ENCODE results near the gene EPHB2. TPM values are rescaled to one million over a fixed set of nuclear protein-coding genes. Genes with fewer than 3 reads are reported as not detected.

The EPHB2 gene
- total and polyA plus RNA-seq, 2 of the 8 experiments (the other 6 are each of a cell fraction or from before 2014, with no cell fraction given) = 15.8 to 17.2 TPM

DNA sequence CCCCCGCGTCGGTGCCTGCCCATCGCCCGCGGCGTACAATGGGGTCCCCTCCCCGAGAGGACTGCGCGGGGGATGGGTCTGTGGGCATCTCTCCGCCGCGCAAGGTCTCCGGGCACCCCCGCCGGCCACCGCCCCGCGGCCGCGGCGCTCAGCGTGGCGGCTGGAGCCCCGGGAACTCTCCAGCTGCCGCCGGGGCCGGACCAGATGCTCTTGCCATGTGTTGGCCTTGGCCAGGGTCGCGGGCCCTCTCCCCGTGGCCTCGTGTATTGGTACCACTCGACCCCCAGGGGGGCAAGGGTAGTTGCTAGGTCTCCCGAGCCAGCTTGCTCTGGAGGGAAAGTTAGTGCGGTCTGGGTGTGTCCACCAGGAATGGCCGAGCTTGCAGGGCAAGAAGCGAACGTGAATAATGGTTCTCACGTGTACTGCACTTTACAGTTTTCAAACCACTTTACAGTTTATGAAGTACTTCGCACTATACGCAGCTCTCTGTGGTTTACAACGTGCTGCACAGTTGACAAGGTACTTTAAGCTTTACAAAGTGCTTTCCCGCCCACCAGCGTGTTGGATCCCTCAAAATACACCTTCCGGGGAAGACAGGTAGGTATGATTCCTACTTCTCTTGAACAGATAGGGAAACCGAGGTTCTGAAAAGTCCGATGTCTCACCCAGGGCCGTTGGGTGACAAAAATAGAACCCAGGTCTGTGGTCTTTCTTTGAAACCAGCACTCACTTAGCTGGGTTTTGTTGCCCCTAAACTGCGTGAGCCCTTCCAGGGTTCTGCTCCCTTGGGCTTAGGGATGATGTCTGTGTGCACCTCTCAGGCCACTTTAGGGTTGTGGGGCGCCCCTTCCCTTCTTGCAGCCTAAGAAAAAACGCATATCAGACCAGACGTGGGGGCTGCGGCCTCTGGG, 1.2 kb downstream of the EPHB2 start:
- no peak overlapping the region for H4K8ac ChIP-seq (ENCODE audit: extremely low read depth, insufficient read depth, low read length)
- no peaks in the 10 kb centered on the region for H3K36me3 ChIP-seq (ENCODE audit: control insufficient read depth in 2 of 4, insufficient read depth in 4 of 4, low read length in 3 of 4)
- DNase-seq (ENCODE audit: low read depth in 1 of 2, low spot score in 2 of 2) (no peak), FAIRE-seq (no peak)
- H3K4ac ChIP-seq (replicated peaks; ENCODE audit: insufficient read length, low read depth, low read length) = peak overlapping the region; percentile 39
- H3K18ac ChIP-seq (ENCODE audit: extremely low read depth, low read length) = 0 out of 2 replicates have a peak overlapping the region, but pooled peaks have one; percentile 62
- peak overlapping the region; percentile 40 to 57 (median 50) for H3K4me3 ChIP-seq (ENCODE audit: extremely low read depth in 1 of 4, insufficient read depth in 2 of 4, low read depth in 3 of 4, low read length in 4 of 4)
- H2BK15ac ChIP-seq (ENCODE audit: low read length) = no peak overlapping the region
- no peaks in the 10 kb centered on the region for H3K79me2 ChIP-seq (ENCODE audit: control insufficient read depth in 1 of 2, insufficient read depth in 2 of 2, low read length in 2 of 2)
- WGBS, 2 experiments (ENCODE audit: extremely low coverage in 1 of 2, insufficient coverage in 1 of 2, insufficient read length in 1 of 2, insufficient replicate concordance in 2 of 2, low coverage in 1 of 2, low lambda C conversion rate in 2 of 2, missing lambda C conversion rate in 1 of 2) = 32% methylated on average over 43 of the region's 53 CpGs; no CpG with 5 or more reads in 1 of the 2 experiments
- no peak overlapping the region for H2BK120ac ChIP-seq (replicated peaks; ENCODE audit: low read depth, low read length)
- no peak overlapping the region for H2BK20ac ChIP-seq (ENCODE audit: low read length)
- H4K5ac ChIP-seq (ENCODE audit: insufficient read length, low read depth, low read length) = no peak overlapping the region
- no peak overlapping the region for H3K23ac ChIP-seq (ENCODE audit: insufficient read length)
- H3K14ac ChIP-seq (ENCODE audit: insufficient read length) = no peak overlapping the region
- peaks cover 7 to 24% (median 15%) of the 10 kb centered on the region in 4 experiments for H3K27me3 ChIP-seq (replicated peaks in 1 of 4; ENCODE audit: control insufficient read depth in 3 of 4, extremely low read depth in 1 of 4, insufficient read depth in 3 of 4, low read length in 3 of 4)
- no peak overlapping the region for H2AFZ ChIP-seq (ENCODE audit: low read length)
- H3K79me1 ChIP-seq (ENCODE audit: low read depth, low read length) = peaks cover 3% of the 10 kb centered on the region; the same call in 1 of the 2 replicates
- no peak overlapping the region for H2BK12ac ChIP-seq (ENCODE audit: low read depth, low read length)
- no peak overlapping the region for H3K56ac ChIP-seq (replicated peaks; ENCODE audit: insufficient read length, low read depth, low read length)
- H4K91ac ChIP-seq (replicated peaks; ENCODE audit: insufficient read length, low read length) = no peak overlapping the region
- CTCF ChIA-PET (ENCODE audit: partially characterized antibody) = interaction anchor here (0.6 to 4.1 kb wide), 9 partner anchors 9 to 219 kb away, joined by 3 to 33 read pairs (median 3); no protein-coding TSS in a partner anchor
- no peaks in the 10 kb centered on the region for H3K9me3 ChIP-seq (ENCODE audit: insufficient read depth in 2 of 2, low read depth in 1 of 2, low read length in 1 of 2)
- H3K4me1 ChIP-seq (replicated peaks in 1 of 4; ENCODE audit: control insufficient read depth in 3 of 4, insufficient read depth in 4 of 4, low read length in 3 of 4) = peaks cover 0 to 11% (median 5%) of the 10 kb centered on the region in 4 experiments; a peak in 5 of 7 replicates
- TF ChIP-seq, protein P1, sequence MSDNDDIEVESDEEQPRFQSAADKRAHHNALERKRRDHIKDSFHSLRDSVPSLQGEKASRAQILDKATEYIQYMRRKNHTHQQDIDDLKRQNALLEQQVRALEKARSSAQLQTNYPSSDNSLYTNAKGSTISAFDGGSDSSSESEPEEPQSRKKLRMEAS (IDR thresholded peaks at IDR 0.05) = peak; percentile 37; the same call in 1 of the 2 replicates
- no peak for TF ChIP-seq TAF1 (IDR thresholded peaks at IDR 0.05; ENCODE audit: low read depth, low read length)
- peak; percentile 60 for TF ChIP-seq SUZ12 (IDR thresholded peaks at IDR 0.05; ENCODE audit: low read length)
- TF ChIP-seq TCF12 (IDR thresholded peaks at IDR 0.05; ENCODE audit: low read depth, low read length) = no peak
- no peak for TF ChIP-seq NANOG (IDR thresholded peaks at IDR 0.05; ENCODE audit: insufficient read depth, low read depth, low read length, poor library complexity, severe bottlenecking)
- peak; percentile 53 for TF ChIP-seq EZH2 (IDR thresholded peaks at IDR 0.05; ENCODE audit: low read depth, low read length, severe bottlenecking)
- peaks cover 4% of the 10 kb centered on the region; the same call in 1 of the 2 replicates for H3K23me2 ChIP-seq (ENCODE audit: low read depth, low read length)
- peaks cover 5 to 6% of the 10 kb centered on the region in 2 experiments for H4K20me1 ChIP-seq (replicated peaks in 1 of 2; ENCODE audit: control insufficient read depth in 1 of 2, insufficient read depth in 2 of 2, low read length in 2 of 2)
- H3K4me2 ChIP-seq (ENCODE audit: insufficient read depth in 1 of 2, low read depth in 2 of 2, low read length in 2 of 2) = peak overlapping the region; percentile 71 to 76
- no peak overlapping the region for H2AK5ac ChIP-seq (ENCODE audit: low read depth, low read length)
- no peak overlapping the region for H2BK5ac ChIP-seq (ENCODE audit: low read depth, low read length)
- H3K9ac ChIP-seq (replicated peaks in 1 of 4; ENCODE audit: extremely low read depth in 1 of 4, low read depth in 3 of 4, low read length in 3 of 4) = no peak overlapping the region
- H3K27ac ChIP-seq (ENCODE audit: low read depth, low read length) = no peak overlapping the region
- POLR2A ChIA-PET (ENCODE audit: partially characterized antibody) = interaction anchor here (1.6 kb wide), 1 partner anchor 38 kb away, joined by 3 read pairs; no protein-coding TSS in a partner anchor
